A673 (cell line): Measurements from ENCODE around the gene CELF4.

ENCODE experiments used
- CTCF ChIP-seq: fragments of 300-800, 200-600 bp; sonication (generic); conservative IDR thresholded peaks from 2 replicates; pipeline ENCODE4 v1.5.1; 2017; ENCODE audit warnings: low read depth, mild to moderate bottlenecking, antibody characterized with exemption, low read length, moderate library complexity, mixed read lengths
- EZH2 ChIP-seq: fragments of 200-600 bp; sonication (generic); IDR thresholded peaks from 2 replicates; pipeline ENCODE4 v1.6.1; 2017; ENCODE audit warnings: borderline replicate concordance, low read depth, mild to moderate bottlenecking, mixed read lengths, antibody characterized with exemption, low read length; ENCODE audit not compliant: poor library complexity, severe bottlenecking

- TF ChIP-seq CTCF (no peak), EZH2 (no peak)
Measured at GRCh38 chr18:37351110-37351509, 214.5 kb downstream of the CELF4 start.
